RWPE1 (cell line): Measurements from ENCODE around the gene MACC1.

Source experiments
- CTCF ChIA-PET: fragments of 350-600 bp; sonication (Branson Sonifier 250); formaldehyde crosslinking; extraction: SDS; loops from one replicate; lab custom pipeline; 2021; lab: Yijun Ruan, JAX
- POLR2A ChIA-PET: fragments of 400-600 bp; formaldehyde crosslinking; extraction: SDS; loops from one replicate; lab custom pipeline; 2020; ENCODE audit warnings: antibody characterized with exemption; ENCODE audit not compliant: low non-redundant PET; lab: Yijun Ruan, JAX
- DNase-seq: peaks from one replicate; pipeline ENCODE4 v3.0.0; 2012; ENCODE audit warnings: low spot score
- H3K27ac ChIP-seq: fragments of 450-650 bp; 2 replicates; pipeline ENCODE4 v1.5.1; 2017
- TF ChIP-seq, protein P1 (sequence below): fragments of 450-650 bp; conservative IDR thresholded peaks from 2 replicates; pipeline ENCODE4 v1.5.1; 2017; ENCODE audit warnings: low read depth, mild to moderate bottlenecking

The MACC1 gene

GRCh38 chr7:20219446-20220292 is 2.5 kb upstream of the MACC1 start:
- ChIA-PET CTCF (interaction anchor here (0.7 kb wide), 1 partner anchor 472 kb away, joined by 3 read pairs; no protein-coding TSS in a partner anchor), POLR2A (no interaction called here)
- TF ChIP-seq, protein P1, sequence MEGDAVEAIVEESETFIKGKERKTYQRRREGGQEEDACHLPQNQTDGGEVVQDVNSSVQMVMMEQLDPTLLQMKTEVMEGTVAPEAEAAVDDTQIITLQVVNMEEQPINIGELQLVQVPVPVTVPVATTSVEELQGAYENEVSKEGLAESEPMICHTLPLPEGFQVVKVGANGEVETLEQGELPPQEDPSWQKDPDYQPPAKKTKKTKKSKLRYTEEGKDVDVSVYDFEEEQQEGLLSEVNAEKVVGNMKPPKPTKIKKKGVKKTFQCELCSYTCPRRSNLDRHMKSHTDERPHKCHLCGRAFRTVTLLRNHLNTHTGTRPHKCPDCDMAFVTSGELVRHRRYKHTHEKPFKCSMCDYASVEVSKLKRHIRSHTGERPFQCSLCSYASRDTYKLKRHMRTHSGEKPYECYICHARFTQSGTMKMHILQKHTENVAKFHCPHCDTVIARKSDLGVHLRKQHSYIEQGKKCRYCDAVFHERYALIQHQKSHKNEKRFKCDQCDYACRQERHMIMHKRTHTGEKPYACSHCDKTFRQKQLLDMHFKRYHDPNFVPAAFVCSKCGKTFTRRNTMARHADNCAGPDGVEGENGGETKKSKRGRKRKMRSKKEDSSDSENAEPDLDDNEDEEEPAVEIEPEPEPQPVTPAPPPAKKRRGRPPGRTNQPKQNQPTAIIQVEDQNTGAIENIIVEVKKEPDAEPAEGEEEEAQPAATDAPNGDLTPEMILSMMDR = no peak
- H3K27ac ChIP-seq = no peak overlapping the region
- DNase-seq = no peak

DNA sequence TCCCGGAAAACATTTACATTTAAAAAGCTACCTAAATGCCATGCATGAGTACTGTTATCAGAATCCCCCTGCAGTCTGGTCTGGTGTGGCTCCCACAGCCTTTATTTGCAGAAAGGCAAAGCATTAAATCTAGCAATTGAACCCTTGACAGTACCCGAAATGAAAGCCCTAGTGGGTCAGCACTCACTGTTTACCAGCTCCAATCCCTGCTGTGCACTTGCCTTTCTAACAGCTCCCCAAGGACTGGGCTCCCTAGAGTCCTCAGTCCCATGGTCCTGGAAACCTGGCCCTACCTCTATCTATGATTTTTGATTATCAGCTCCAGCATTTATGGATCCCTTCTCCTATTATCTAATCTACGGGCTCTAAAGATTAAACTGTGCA is 1.9 kb upstream of the MACC1 start:
- CTCF ChIA-PET = interaction anchor here (0.5 kb wide), 1 partner anchor 26 kb away, joined by 3 read pairs; no protein-coding TSS in a partner anchor
- no peak for DNase-seq
- POLR2A ChIA-PET = no interaction called here
- no peak overlapping the region for H3K27ac ChIP-seq
- TF ChIP-seq, protein P1 = no peak

DNA sequence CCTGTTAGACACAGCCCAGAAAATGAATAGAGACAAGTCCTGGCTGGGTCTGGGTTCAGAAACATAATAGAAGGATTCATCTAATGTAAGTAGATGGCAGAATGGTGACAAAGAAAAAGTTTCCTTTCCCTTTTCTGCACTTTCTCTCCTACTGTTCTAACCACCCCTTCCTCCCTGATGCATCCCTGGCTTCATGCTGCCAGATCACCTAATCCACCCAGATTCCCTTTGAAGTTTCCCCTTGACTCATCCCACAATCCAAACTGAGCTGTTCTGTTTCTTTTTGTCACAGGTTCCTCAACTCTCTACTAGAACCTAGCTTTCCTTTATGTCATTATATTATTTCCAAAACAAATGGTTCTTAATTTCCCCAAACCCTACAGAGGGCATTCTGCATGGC is 1.1 kb upstream of the MACC1 start:
- ChIA-PET CTCF (interaction anchor here (0.5 to 0.6 kb wide), 2 partner anchors 25 to 142 kb away, joined by 3 read pairs; no protein-coding TSS in a partner anchor), POLR2A (no interaction called here)
- DNase-seq = no peak
- TF ChIP-seq, protein P1 = no peak
- no peak overlapping the region for H3K27ac ChIP-seq

GRCh38 chr7:20216406-20217036 is 663 bp downstream of the MACC1 start:
- ChIA-PET POLR2A (no interaction called here), CTCF (interaction anchor here (1.2 kb wide), 1 partner anchor 17 kb away, joined by 3 read pairs; no protein-coding TSS in a partner anchor)
- no peak for DNase-seq

DNA sequence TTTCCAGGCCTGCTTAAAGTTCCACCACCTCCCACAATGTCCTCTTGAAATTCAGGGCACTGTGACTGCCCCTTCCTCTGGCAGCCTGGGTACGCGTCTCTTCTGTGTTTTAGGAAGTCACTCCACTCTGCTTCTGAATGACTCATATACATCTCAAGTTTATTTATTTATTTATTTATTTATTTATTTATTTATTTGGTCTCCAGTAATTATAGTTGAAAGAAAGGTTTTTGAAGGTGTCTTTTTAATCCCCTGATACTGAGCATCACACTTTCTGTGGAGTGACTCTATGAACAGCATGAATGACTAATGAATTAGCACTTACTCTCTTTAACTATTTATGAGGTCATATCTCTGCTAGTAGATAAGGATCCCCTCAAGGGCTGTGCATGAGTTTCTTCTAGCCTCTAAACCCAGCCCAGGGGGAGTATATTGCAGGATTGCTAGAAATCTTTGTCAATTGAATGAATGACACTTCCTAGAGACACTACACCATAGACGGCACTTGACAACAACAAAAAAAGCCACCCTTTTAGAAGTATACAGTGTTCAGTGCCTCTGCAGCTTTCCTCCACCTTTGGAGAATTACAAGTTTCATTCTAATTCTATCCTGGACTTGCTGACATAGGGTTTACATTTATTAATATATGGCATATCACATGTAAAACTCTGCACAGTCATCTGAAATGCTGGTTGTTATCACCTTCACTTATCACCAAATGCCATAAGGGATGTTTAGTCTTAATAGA is 2.1 kb downstream of the MACC1 start:
- TF ChIP-seq, protein P1 = no peak
- no peak overlapping the region for H3K27ac ChIP-seq
- ChIA-PET CTCF (interaction anchor here (0.5 to 0.7 kb wide), 3 partner anchors 534 to 1668 kb away, joined by 4 to 6 read pairs (median 5); no protein-coding TSS in a partner anchor), POLR2A (no interaction called here)
- DNase-seq = no peak

More at GRCh38 chr7:20216406-20217036, 663 bp downstream of the MACC1 start:
- TF ChIP-seq, protein P1 = no peak
- no peak overlapping the region for H3K27ac ChIP-seq

- no peak for DNase-seq
- H3K27ac ChIP-seq = no peak overlapping the region
- ChIA-PET CTCF (interaction anchor here (0.7 kb wide), 2 partner anchors 13 to 813 kb away, joined by 3 to 4 read pairs; no protein-coding TSS in a partner anchor), POLR2A (no interaction called here)
- TF ChIP-seq, protein P1 = no peak
Observed at GRCh38 chr7:20214132-20214531, 3.1 kb downstream of the MACC1 start.
